ENCODE results near the gene NELFA. TPM values are rescaled to one million over a fixed set of nuclear protein-coding genes. Genes with fewer than 3 reads are reported as not detected.

NELFA gene
- total RNA-seq, 1 experiment from 2014 or later: 61.2 TPM

GRCh38 chr4:1985294-1985693 lies 23.5 kb downstream of the NELFA start:
- Histone ChIP-seq H3K36me3 (replicated peaks; ENCODE audit: control insufficient read depth, insufficient read depth, low read length) (peaks cover 7% of the 10 kb centered on the region), H3K4me3 (ENCODE audit: insufficient read depth, low read depth, low read length) (no peak overlapping the region), H3K27me3 (ENCODE audit: control insufficient read depth, insufficient read depth, low read length) (no peaks in the 10 kb centered on the region)
- DNase-seq: peak; percentile 45

- H3K36me3 ChIP-seq (replicated peaks; ENCODE audit: control insufficient read depth, insufficient read depth, low read length): peaks cover 11% of the 10 kb centered on the region
- H3K4me3 ChIP-seq (ENCODE audit: insufficient read depth, low read depth, low read length): no peak overlapping the region
- peak; percentile 60 for DNase-seq
- no peaks in the 10 kb centered on the region for H3K27me3 ChIP-seq (ENCODE audit: control insufficient read depth, insufficient read depth, low read length)
These were observed 24.2 kb downstream of the NELFA start for GRCh38 chr4:1984406-1985191.

GRCh38 chr4:1983846-1984405 lies 24.8 kb downstream of the NELFA start:
- peak; percentile 51 for DNase-seq
- H3K27me3 ChIP-seq (ENCODE audit: control insufficient read depth, insufficient read depth, low read length): no peaks in the 10 kb centered on the region
- H3K4me3 ChIP-seq (ENCODE audit: insufficient read depth, low read depth, low read length): no peak overlapping the region
- peaks cover 11% of the 10 kb centered on the region for H3K36me3 ChIP-seq (replicated peaks; ENCODE audit: control insufficient read depth, insufficient read depth, low read length)

- H3K4me3 ChIP-seq (ENCODE audit: insufficient read depth, low read depth, low read length): no peak overlapping the region
- no peaks in the 10 kb centered on the region for H3K27me3 ChIP-seq (ENCODE audit: control insufficient read depth, insufficient read depth, low read length)
- H3K36me3 ChIP-seq (replicated peaks; ENCODE audit: control insufficient read depth, insufficient read depth, low read length): peaks cover 13% of the 10 kb centered on the region
- DNase-seq: peak; percentile 47
These were observed 25.5 kb downstream of the NELFA start for GRCh38 chr4:1983053-1983845.

GRCh38 chr4:1982124-1983052 lies 26.4 kb downstream of the NELFA start:
- H3K4me3 ChIP-seq (ENCODE audit: insufficient read depth, low read depth, low read length): no peak overlapping the region
- H3K27me3 ChIP-seq (ENCODE audit: control insufficient read depth, insufficient read depth, low read length): no peaks in the 10 kb centered on the region
- H3K36me3 ChIP-seq (replicated peaks; ENCODE audit: control insufficient read depth, insufficient read depth, low read length): peaks cover 14% of the 10 kb centered on the region
- peak; percentile 43 for DNase-seq

- peak; percentile 89 for DNase-seq
These were observed 27.3 kb downstream of the NELFA start for GRCh38 chr4:1981251-1982058.

GRCh38 chr4:1980561-1981041 lies 28.2 kb downstream of the NELFA start:
- peak; percentile 33 for DNase-seq
- H3K27me3 ChIP-seq (ENCODE audit: control insufficient read depth, insufficient read depth, low read length): no peaks in the 10 kb centered on the region
- no peak overlapping the region for H3K4me3 ChIP-seq (ENCODE audit: insufficient read depth, low read depth, low read length)
- peaks cover 18% of the 10 kb centered on the region for H3K36me3 ChIP-seq (replicated peaks; ENCODE audit: control insufficient read depth, insufficient read depth, low read length)

More at GRCh38 chr4:1981251-1982058, 27.3 kb downstream of the NELFA start:
- Histone ChIP-seq H3K27me3 (ENCODE audit: control insufficient read depth, insufficient read depth, low read length) (no peaks in the 10 kb centered on the region), H3K4me3 (ENCODE audit: insufficient read depth, low read depth, low read length) (no peak overlapping the region), H3K36me3 (replicated peaks; ENCODE audit: control insufficient read depth, insufficient read depth, low read length) (peaks cover 12% of the 10 kb centered on the region)

- DNase-seq: peak; percentile 33
- H3K4me3 ChIP-seq (ENCODE audit: insufficient read depth, low read depth, low read length): no peak overlapping the region
- H3K27me3 ChIP-seq (ENCODE audit: control insufficient read depth, insufficient read depth, low read length): no peaks in the 10 kb centered on the region
- peaks cover 23% of the 10 kb centered on the region for H3K36me3 ChIP-seq (replicated peaks; ENCODE audit: control insufficient read depth, insufficient read depth, low read length)
These were observed 29.1 kb downstream of the NELFA start for GRCh38 chr4:1979477-1980196.

GRCh38 chr4:1978741-1979476 lies 29.9 kb downstream of the NELFA start:
- DNase-seq: peak; percentile 50
- Histone ChIP-seq H3K27me3 (ENCODE audit: control insufficient read depth, insufficient read depth, low read length) (no peaks in the 10 kb centered on the region), H3K4me3 (ENCODE audit: insufficient read depth, low read depth, low read length) (no peak overlapping the region), H3K36me3 (replicated peaks; ENCODE audit: control insufficient read depth, insufficient read depth, low read length) (peaks cover 26% of the 10 kb centered on the region)

GRCh38 chr4:1978226-1978625 lies 30.5 kb downstream of the NELFA start:
- H3K4me3 ChIP-seq (ENCODE audit: insufficient read depth, low read depth, low read length): no peak overlapping the region
- peak; percentile 28 for DNase-seq
- peaks cover 26% of the 10 kb centered on the region for H3K36me3 ChIP-seq (replicated peaks; ENCODE audit: control insufficient read depth, insufficient read depth, low read length)
- H3K27me3 ChIP-seq (ENCODE audit: control insufficient read depth, insufficient read depth, low read length): no peaks in the 10 kb centered on the region

GRCh38 chr4:1976416-1977352 lies 32.1 kb downstream of the NELFA start:
- H3K27me3 ChIP-seq (ENCODE audit: control insufficient read depth, insufficient read depth, low read length): no peaks in the 10 kb centered on the region
- H3K36me3 ChIP-seq (replicated peaks; ENCODE audit: control insufficient read depth, insufficient read depth, low read length): peaks cover 31% of the 10 kb centered on the region
- DNase-seq: peak; percentile 41
- no peak overlapping the region for H3K4me3 ChIP-seq (ENCODE audit: insufficient read depth, low read depth, low read length)
